Stimulated activated CD4-positive, alpha-beta T cell treated with anti-CD3 and anti-CD28 coated beads, Interleukin-4, amount 100 ng/mL, for 48 hours (primary cell): ENCODE data around the gene NREP.
A peak's percentile ranks its signal among the peaks of the same experiment; 100 is the strongest.

ENCODE experiments used
- DNase-seq, 2 donors: peaks; one replicate each; pipeline ENCODE4 v3.0.0-alpha.2; 2020; ENCODE audit warnings: low read depth in 2 of 2

The NREP gene, protein sequence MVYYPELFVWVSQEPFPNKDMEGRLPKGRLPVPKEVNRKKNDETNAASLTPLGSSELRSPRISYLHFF

GRCh38 chr5:111756581-111757354 is at the start of gene NREP:
NREP (minus strand) TSS chr5:111757194; CDS start chr5:111755772, 1,422 bp downstream.
- peak in 1 of 2 donors; percentile 7 for DNase-seq

DNA sequence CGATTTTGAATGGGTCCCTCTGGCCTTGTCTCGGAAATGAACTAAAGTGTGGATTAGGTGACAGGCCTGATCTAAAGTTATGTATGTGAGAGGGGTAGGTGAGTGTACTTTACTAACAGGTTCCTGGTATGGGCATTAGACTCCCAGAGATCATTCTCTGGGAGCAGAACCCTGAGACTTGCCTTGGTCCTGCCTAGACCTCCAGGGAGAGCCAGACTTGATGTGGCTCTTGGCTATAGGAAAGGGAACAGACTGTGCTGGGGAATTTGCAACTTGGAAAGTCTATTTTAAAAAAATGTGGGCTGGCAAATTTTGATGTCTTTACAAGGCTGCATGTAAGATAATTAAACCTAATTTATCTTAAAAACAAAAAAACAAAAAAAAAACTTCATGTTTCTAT is 49.8 kb upstream of the NREP start:
- no peak for DNase-seq

DNA sequence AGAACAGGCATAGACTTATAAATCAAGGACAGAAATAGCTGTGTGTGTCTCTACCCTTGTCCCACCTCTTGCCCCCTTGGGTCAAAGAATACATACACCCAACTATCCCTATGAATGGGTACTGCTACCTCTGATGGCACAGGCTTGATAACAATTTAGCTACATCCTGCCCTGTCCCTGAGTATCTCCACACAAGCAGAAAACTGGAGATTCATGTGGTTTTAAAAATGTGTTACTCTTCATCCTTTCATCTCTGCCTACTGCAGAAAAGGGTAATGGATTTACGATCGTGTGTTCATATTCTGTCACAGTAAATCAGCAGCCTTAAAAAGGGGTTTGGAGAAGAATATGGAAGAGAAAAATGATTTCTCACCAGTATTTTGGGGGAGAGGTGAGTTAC is 49.2 kb upstream of the NREP start:
- DNase-seq: no peak

DNA sequence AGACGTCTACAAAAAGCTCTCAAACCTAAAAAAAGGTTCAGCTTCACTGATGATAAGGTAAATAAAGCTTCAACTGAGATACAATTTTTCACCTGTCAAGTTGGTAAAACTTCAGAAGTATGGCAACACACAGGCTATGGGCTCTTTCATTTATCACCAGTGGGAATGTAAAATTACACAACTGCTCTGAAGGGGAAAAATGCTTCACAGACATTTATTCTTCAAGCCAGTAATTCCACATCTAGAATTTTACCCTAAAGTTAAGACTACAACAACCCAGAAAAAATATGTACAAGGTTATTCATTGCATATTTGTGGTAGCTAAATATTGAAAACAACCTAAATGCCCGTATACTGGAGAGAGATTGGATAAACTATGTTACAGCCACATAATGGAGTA is 48.1 kb upstream of the NREP start:
- no peak for DNase-seq

GRCh38 chr5:111800351-111800750 is 43.4 kb upstream of the NREP start:
- DNase-seq: no peak

DNA sequence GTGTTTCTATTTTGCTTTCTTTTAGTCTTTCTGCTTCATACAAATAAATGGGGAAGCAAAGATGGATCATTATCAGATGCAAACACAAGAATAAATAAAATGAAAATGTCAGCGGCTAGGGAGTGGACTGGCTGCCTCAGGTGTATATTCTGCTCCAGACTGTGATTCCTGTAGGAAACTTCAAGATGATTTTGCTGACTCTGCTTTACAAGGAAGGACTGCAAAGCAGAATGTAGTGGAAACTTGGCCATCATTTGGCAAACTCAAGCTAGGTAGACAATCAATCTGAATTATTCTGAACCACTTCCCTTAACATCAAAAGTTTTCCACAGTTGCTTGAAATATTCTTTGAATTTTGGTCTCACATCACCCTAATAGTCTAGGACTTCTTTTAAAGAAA is 38.1 kb upstream of the NREP start:
- no peak for DNase-seq

DNA sequence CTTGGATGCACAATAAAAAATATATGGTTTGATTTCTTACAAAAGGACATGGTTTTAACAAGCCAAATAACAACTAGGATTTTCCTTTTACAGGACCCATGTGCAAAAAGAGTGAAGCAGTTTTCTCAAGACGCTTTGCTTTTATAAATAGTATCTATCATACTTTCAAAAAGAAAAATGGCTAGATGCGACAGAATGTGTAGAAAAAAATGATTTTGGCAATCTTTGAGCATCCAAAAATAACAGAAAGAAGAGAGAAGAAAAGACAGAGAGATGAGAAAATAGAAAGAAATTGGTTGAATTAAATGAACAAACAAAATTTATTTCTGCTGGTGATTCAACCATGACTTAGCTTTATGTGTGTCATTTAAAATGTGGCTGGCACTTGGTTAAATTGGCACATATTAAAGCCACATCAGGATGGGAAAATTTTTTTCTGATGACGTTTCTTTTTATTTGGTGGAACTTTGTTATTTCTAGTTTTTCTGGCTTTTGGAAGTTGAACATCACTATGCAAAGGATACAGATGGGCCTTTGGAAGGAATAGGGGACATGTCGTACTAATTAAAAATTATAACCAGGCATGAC is 35.6 kb upstream of the NREP start:
- no peak for DNase-seq

DNA sequence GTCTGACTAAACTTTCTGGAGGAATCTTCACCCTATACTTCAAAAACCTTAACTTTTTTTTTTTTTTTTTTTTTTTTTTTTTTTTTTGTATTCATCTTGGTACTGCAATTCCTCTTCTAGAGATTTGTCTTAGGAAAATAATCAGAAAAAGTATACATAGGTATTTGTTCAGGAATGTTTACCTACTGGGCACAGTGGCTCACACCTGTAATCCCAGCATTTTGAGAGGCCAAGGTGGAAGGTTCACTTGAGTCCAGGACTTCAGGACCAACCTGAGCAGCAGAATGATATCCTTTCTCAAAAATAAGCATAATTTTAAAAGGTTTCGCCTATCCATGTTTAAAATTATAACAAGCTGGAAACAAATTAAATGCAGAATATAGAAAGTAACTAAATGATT is 33.3 kb upstream of the NREP start:
- DNase-seq: no peak

- no peak for DNase-seq
Measured at GRCh38 chr5:111787006-111787405, 30.0 kb upstream of the NREP start.

DNA sequence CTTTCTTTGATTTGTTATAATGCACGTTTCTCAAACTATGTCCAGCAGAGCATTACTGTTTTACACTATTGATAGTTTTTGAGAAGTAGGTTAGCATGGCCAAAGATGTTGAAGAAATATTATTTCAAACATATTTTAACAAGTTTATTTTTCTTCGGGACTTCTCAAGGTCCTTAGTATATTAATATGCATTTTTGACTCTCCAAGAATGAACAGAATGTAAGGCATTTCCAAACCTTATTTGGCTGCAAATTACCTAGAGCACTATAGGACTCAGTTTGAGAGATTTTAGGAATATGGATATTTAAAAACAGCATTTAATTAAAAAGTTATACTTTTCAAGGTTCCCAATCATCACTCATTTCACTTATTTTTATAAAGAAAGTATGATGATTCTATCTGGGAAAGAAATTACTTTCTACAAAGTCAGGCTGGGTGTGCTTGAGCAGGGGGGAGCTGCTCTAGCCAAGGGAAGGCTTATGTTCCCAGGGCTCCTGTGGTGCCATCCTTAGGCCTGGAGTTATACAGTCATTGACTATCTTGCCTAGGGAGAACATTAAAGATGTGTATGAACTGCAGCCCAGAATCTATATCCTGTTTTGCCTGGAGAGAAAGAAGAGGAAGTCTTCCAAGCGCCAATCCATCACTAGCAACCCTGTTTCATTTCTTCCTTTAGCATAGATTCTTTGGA is 27.6 kb upstream of the NREP start:
- no peak for DNase-seq

GRCh38 chr5:111783537-111783936 is 26.5 kb upstream of the NREP start:
- no peak for DNase-seq

- no peak for DNase-seq
Measured at GRCh38 chr5:111782216-111782615, 25.2 kb upstream of the NREP start.

- no peak for DNase-seq
Measured at GRCh38 chr5:111781200-111781599, 24.2 kb upstream of the NREP start.

DNA sequence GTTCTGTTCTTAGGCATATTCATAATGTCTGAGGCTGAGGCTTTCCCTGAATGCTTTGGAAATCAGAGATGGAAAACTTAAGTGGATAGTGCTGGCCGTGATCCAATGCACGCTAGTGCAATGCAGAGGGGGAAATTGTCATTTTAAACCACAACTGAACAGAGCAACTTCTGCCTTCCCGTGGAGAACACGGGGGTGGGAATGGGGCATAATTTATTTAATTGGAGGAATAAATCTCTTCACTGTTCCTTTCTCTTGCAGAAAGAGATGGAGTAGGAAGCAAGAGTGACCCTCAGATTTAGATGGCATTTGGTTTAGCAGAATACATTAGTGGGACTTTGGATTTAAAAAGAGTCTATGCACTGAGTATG is 22.9 kb upstream of the NREP start:
- DNase-seq: no peak

DNA sequence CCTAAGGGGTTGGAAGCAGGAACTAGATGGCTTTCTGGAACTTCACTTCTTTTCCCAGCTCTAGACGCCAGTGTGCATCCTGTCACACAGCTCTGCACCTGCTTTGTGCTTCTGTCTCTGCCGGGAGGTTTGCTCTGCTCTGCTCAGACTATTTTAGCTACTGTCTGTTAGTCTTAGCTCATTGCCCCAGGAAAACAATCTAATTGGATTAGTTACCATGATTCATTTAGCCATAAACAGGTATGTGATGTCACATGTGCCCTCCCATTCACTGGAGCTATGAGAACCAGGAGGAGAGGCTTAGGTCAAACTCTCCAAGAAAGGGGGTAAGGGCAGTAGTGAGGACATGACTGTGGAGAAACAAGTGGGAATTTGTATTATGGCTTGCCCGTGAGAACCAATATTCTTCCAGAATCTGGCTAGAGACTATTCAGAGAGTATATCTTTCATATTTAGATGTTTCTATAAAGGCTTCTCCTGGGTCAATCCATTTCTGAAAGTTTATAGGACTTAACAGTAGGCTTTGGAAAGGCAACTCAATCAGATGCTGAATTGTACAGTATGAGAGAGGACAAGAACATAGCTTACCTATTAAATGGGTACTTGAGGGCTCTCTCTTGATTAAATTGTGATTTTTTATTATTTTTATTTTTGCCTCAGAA is 22.4 kb upstream of the NREP start:
- no peak for DNase-seq

DNA sequence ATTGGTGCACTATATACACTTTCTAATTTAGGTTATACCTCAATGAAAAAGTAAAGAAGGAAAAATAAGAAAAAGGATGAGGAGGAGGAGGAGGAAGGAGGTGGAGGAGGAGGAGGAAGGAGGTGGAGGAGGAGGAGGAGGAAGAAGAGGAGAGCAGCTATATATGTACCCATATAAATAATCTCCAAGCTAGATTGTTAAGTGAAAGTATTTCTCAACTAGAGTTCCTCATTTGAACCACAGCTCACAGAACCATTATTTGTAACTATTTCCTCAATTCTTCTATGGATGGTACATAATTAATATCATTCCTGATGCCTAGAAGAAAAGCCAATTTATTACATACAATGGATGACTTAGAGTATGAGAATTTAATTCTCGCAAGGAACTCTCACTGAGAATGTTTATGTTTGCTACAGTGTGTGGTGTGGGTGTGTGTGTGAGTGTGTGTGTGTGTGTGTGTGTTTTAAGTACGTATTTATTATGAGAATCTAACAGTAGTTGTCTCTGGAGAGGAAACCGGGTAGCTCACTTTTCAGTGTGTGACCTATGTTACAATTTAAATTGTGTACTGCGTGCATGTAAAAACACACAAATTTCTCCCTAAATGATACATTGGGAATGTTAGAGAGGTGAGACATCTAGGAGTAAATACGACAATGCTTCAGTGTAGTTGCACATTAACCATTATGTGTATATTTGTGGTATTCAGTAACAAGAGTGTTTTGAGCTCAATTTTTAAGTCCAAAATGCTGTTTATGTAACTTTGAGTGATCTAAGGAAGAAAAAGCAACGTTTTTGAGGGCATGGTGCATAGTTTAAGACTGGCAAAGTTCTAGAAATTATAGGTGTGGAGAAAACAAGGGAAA is 20.2 kb upstream of the NREP start:
- no peak for DNase-seq

GRCh38 chr5:111775224-111775623 is 18.2 kb upstream of the NREP start:
- no peak for DNase-seq

GRCh38 chr5:111774525-111774924 is 17.5 kb upstream of the NREP start:
- DNase-seq: no peak

- no peak for DNase-seq
Measured at GRCh38 chr5:111772456-111773122, 15.6 kb upstream of the NREP start.

DNA sequence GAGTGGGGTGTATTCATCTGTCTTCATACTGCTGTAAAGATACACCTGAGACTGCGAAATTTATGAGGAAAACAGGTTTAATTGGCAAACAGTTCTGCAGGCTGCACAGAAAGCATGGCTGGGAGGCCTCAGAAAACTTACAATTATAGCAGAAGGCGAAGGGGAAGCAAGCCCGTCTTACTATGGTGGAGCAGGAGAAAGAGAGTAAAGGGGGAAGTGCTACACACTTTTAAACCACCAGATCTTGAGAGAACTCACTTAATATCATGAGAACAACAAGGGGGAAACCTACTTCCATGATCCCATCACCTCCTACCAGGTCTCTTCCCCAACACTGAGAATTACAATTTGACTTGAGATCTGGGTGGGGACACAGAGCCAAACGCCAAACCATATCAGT is 12.5 kb upstream of the NREP start:
- DNase-seq: no peak
